Neuron (in vitro differentiated cells): ENCODE results near the gene PRDX3.
A peak's percentile ranks its signal among the peaks of the same experiment; 100 is the strongest.

Experiments used
- H2AFZ ChIP-seq: one replicate; pipeline ENCODE4 v1.6.1; 2013; ENCODE audit warnings: low read depth, mild to moderate bottlenecking, inconsistent platforms, low read length, moderate library complexity
- H3K27me3 ChIP-seq: one replicate; pipeline ENCODE4 v1.6.1; 2013; ENCODE audit warnings: low read length; ENCODE audit not compliant: insufficient read depth
- H3K36me3 ChIP-seq: one replicate; pipeline ENCODE4 v1.6.1; 2013; ENCODE audit warnings: low read length; ENCODE audit not compliant: insufficient read depth
- H3K4me1 ChIP-seq: one replicate; pipeline ENCODE4 v1.6.1; 2013; ENCODE audit warnings: low read length; ENCODE audit not compliant: insufficient read depth
- H3K4me3 ChIP-seq: 2 replicates; pipeline ENCODE4 v1.5.1; 2013; ENCODE audit warnings: mild to moderate bottlenecking, low read length, moderate library complexity
- H3K9me3 ChIP-seq: one replicate; pipeline ENCODE4 v1.6.1; 2013; ENCODE audit warnings: low read length

The PRDX3 gene

GRCh38 chr10:119211176-119211575 is 32.6 kb upstream of the PRDX3 start:
- Histone ChIP-seq H3K4me3 (no peak overlapping the region), H2AFZ (no peak overlapping the region), H3K4me1 (peaks cover 37% of the 10 kb centered on the region), H3K36me3 (no peaks in the 10 kb centered on the region), H3K27me3 (no peaks in the 10 kb centered on the region), H3K9me3 (no peaks in the 10 kb centered on the region)

- no peak overlapping the region for H2AFZ ChIP-seq
- no peaks in the 10 kb centered on the region for H3K27me3 ChIP-seq
- no peak overlapping the region for H3K4me3 ChIP-seq
- H3K9me3 ChIP-seq, result no peaks in the 10 kb centered on the region
- H3K4me1 ChIP-seq, result peaks cover 37% of the 10 kb centered on the region
- no peaks in the 10 kb centered on the region for H3K36me3 ChIP-seq
Measured at GRCh38 chr10:119210633-119211032, 32.0 kb upstream of the PRDX3 start.

- Histone ChIP-seq H3K9me3 (no peaks in the 10 kb centered on the region), H3K4me1 (peaks cover 37% of the 10 kb centered on the region), H3K27me3 (no peaks in the 10 kb centered on the region), H3K4me3 (peak overlapping the region; percentile 85), H3K36me3 (no peaks in the 10 kb centered on the region), H2AFZ (peak overlapping the region; percentile 34)
Measured at GRCh38 chr10:119209736-119210355, 31.2 kb upstream of the PRDX3 start.

GRCh38 chr10:119209035-119209735 is 30.6 kb upstream of the PRDX3 start:
- Histone ChIP-seq H3K4me1 (peaks cover 37% of the 10 kb centered on the region), H3K9me3 (no peaks in the 10 kb centered on the region), H3K27me3 (no peaks in the 10 kb centered on the region), H3K36me3 (no peaks in the 10 kb centered on the region), H2AFZ (peak overlapping the region; percentile 95), H3K4me3 (peak overlapping the region; percentile 85)

DNA sequence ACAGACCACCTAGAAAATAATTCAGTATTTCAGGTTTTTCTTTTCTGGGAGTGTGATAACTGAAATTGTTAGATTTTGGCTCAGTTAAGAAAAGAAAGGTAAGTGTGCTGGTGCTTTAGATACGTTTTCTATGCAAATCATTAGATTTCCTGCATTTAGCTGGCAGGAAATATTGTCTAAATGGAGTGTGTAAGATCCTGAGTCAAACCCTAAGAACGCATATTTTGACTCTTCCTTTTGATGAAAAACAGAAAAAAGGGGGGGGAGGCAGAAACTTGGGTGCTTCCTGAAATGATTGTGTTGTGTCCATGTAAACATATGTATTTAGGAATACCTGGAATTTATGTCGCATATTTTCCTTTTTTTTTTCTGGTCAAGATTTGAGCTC is 29.9 kb upstream of the PRDX3 start:
- Histone ChIP-seq H3K4me3 (peak overlapping the region; percentile 85), H3K9me3 (no peaks in the 10 kb centered on the region), H3K36me3 (no peaks in the 10 kb centered on the region), H3K27me3 (no peaks in the 10 kb centered on the region), H2AFZ (peak overlapping the region; percentile 95), H3K4me1 (peaks cover 37% of the 10 kb centered on the region)

DNA sequence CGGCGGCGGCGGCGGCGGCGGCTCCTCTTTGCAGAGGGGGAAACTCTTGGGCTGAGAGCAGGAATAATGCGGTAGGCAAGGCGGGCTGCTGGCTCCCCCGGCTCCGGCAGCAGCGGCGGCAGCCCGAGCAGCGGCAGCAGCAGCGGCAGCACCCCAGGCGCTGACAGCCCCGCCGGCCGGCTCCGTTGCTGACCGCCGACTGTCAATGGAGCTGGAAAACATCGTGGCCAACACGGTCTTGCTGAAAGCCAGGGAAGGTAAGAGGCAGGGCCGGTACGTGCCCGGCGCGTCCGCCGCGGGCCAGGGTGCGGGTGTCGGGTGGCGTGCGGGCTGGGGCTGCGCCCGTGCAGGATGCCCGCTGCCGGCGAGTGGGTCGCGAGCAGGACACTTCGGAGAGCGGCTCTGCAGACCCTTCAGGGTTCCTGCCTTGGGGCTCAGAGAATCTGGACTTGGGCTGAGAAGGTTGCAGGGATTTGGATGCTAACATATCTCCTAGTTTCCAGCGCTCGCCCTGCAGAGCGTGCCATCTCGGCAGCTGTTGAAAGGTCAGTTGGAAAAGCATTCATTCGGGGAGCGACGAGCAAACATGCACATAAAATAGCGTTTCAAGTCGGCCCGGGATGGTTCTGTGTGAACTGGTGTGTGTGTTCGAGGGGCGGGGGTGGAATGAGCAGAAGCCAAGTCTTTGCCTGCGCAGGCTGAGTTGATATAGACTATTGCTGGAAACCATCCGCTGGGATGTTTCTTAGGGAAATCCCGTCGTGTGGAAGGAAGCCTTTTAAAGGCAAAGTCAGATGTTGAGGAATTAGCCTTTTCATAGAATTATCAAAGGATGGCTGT is 29.3 kb upstream of the PRDX3 start:
- peaks cover 41% of the 10 kb centered on the region for H3K4me1 ChIP-seq
- H3K27me3 ChIP-seq, result no peaks in the 10 kb centered on the region
- H3K36me3 ChIP-seq, result no peaks in the 10 kb centered on the region
- H2AFZ ChIP-seq, result peak overlapping the region; percentile 95
- H3K9me3 ChIP-seq, result no peaks in the 10 kb centered on the region
- peak overlapping the region; percentile 85 for H3K4me3 ChIP-seq

GRCh38 chr10:119207366-119207666 is 28.7 kb upstream of the PRDX3 start, which contains the start of gene GRK5:
TSS of gene GRK5 (plus strand) at chr10:119207571. CDS start at chr10:119207918, 347 bp downstream.
- no peaks in the 10 kb centered on the region for H3K9me3 ChIP-seq
- peaks cover 45% of the 10 kb centered on the region for H3K4me1 ChIP-seq
- no peaks in the 10 kb centered on the region for H3K36me3 ChIP-seq
- no peaks in the 10 kb centered on the region for H3K27me3 ChIP-seq
- H2AFZ ChIP-seq, result peak within 1 kb of the TSS; percentile 95
- H3K4me3 ChIP-seq, result peak within 1 kb of the TSS; percentile 85

GRCh38 chr10:119206603-119207365 is 28.2 kb upstream of the PRDX3 start:
- peak overlapping the region; percentile 85 for H3K4me3 ChIP-seq
- peak overlapping the region; percentile 36 for H2AFZ ChIP-seq
- no peaks in the 10 kb centered on the region for H3K27me3 ChIP-seq
- H3K4me1 ChIP-seq, result peaks cover 40% of the 10 kb centered on the region
- no peaks in the 10 kb centered on the region for H3K36me3 ChIP-seq
- H3K9me3 ChIP-seq, result no peaks in the 10 kb centered on the region

GRCh38 chr10:119205894-119206602 is 27.4 kb upstream of the PRDX3 start:
- H2AFZ ChIP-seq, result peak overlapping the region; percentile 36
- H3K27me3 ChIP-seq, result no peaks in the 10 kb centered on the region
- no peaks in the 10 kb centered on the region for H3K9me3 ChIP-seq
- H3K36me3 ChIP-seq, result no peaks in the 10 kb centered on the region
- H3K4me1 ChIP-seq, result peaks cover 33% of the 10 kb centered on the region
- peak overlapping the region; percentile 85 for H3K4me3 ChIP-seq

DNA sequence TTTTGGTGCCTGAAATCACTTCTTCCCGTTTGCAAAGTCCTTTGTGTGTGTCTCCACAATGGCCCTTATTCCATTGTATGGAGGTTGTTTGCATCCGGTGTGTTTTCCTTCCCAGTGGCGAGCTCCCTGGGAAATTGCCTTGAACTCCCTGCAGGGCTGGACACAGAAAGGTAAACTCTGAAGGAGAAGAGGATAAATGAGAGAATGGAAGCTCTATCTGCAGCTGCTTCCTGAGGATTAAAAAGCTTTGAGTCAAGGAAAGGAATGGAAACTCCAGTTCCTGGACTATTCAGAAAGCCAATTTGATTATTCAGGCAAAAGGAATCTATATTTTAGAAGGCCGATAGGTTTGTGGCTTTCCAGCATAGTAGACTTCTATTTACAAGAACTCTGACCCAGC is 24.4 kb upstream of the PRDX3 start:
- Histone ChIP-seq H3K27me3 (no peaks in the 10 kb centered on the region), H3K9me3 (no peaks in the 10 kb centered on the region), H3K4me3 (no peak overlapping the region), H2AFZ (peak overlapping the region; percentile 8), H3K4me1 (peaks cover 9% of the 10 kb centered on the region), H3K36me3 (no peaks in the 10 kb centered on the region)

- Histone ChIP-seq H3K27me3 (no peaks in the 10 kb centered on the region), H3K36me3 (no peaks in the 10 kb centered on the region), H3K4me3 (no peak overlapping the region)
Measured at GRCh38 chr10:119201233-119201632, 22.6 kb upstream of the PRDX3 start.

DNA sequence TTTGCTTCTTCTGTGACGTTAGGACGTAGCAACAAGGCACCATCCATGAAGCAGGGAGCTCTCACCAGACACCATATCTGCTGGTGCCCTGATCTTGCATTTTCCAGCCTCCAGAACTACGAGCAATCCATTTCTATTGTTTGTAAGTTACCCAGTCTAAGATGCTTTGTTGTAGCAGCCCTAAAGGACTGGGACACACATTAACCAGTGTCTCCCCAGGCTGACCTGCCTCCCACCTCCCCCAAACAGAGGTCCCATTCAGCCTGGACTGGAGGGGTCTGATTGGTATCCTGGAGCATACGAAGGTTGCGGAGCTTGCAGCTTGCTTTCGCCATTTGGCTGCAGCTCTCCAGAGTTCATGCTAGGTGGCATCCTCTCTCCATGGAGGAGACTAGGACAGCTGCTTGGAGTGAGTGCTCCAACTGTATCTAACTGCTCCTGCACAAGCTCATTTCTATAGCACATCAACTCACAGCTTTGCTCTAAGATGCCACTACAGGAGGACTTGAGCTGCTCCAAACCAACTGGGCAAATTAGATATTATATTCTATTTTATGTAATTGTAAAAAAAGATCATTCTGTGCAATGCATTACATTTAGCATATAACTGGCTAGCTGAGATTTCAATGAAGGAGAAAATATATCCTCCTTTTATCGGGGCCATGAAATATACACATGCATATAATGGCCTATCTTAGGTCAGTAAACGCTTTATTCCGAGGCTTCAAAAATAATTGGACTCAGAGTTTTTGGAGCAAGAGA is 20.8 kb upstream of the PRDX3 start:
- Histone ChIP-seq H3K4me1 (peaks cover 8% of the 10 kb centered on the region), H3K36me3 (no peaks in the 10 kb centered on the region), H3K27me3 (peaks cover 5% of the 10 kb centered on the region), H2AFZ (no peak overlapping the region), H3K4me3 (no peak overlapping the region), H3K9me3 (no peaks in the 10 kb centered on the region)

More at GRCh38 chr10:119201233-119201632, 22.6 kb upstream of the PRDX3 start:
- Histone ChIP-seq H3K4me1 (peaks cover 8% of the 10 kb centered on the region), H3K9me3 (no peaks in the 10 kb centered on the region), H2AFZ (no peak overlapping the region)
